IgD-negative memory B cell (primary cell): ENCODE results near the gene FMC1. TPM values are rescaled to one million over a fixed set of nuclear protein-coding genes. Genes with fewer than 3 reads are reported as not detected.

Source experiments
- H3K27ac Mint-ChIP-seq, 3 donors: one replicate each; pipeline ENCODE4 v1.8.0; 2020 to 2022; ENCODE audit warnings: mild to moderate bottlenecking in 3 of 3, mixed read lengths in 3 of 3, moderate library complexity in 1 of 3
- H3K27me3 Mint-ChIP-seq: one replicate; pipeline ENCODE4 v1.8.0; 2021; ENCODE audit warnings: mixed read lengths
- H3K36me3 Mint-ChIP-seq: one replicate; pipeline ENCODE4 v1.8.0; 2020; ENCODE audit warnings: mild to moderate bottlenecking, mixed read lengths
- H3K4me1 Mint-ChIP-seq, 3 donors: one replicate each; pipeline ENCODE4 v1.8.0; 2020 to 2022; ENCODE audit warnings: mixed read lengths in 3 of 3, mild to moderate bottlenecking in 1 of 3
- H3K4me3 Mint-ChIP-seq, 4 donors: one replicate each; pipeline ENCODE4 v1.8.0; 2020 to 2022; ENCODE audit warnings: mild to moderate bottlenecking in 4 of 4, mixed read lengths in 4 of 4, moderate library complexity in 3 of 4
- H3K9me3 Mint-ChIP-seq, 3 donors: one replicate each; pipeline ENCODE4 v1.8.0; 2020 to 2021; ENCODE audit warnings: mixed read lengths in 3 of 3, mild to moderate bottlenecking in 1 of 3
- polyA plus RNA-seq: library from polyadenylated mRNA; unstranded; fragments of 300-500 nt; fragmentation: Illumina TruSeq; gene quantifications from one replicate; pipeline ENCODE4 v1.2.3, GENCODE V29; 2021

The FMC1 gene
- polyA plus RNA-seq, 1 donor from 2014 or later = 61.6 TPM

DNA sequence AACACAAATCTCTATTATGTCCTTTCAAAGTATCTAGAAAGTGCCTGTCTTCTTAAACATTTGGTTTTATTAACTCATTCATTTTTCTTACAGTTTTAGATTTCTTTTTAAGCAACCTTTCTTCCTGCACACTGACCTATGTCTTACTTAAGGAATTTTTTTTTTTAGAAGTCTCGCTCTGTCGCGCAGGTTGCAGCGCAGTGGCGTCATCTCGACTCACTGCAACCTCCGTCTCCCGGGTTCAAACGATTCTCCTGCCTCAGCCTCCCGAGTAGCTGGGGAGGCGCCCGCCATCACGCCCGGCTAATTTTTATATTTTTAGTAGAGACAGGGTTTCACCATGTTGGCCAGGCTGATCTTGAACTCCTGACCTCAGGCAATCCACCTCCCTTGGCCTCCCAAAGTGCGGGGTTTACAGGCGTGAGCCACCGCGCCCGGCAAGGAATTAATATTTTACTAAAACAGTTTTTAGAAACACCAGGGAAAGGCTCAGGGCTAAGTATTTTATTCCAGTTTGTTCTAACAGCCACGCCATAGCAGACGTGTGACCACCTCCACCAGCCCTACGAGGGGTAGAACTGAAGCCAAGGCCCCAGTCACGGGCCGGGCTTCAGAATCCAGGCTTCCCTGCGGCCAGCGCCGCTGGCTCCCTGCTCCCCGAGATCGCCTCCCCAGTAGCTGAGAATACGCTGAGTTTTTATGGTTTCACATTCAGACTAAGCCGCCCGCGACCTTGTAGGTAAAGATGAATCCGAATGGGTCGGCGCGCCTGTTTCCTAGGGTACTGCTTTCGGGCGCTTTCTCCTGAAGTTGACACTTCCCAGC, 17.6 kb downstream of the FMC1 start:
- Mint-ChIP-seq H3K9me3 (no peaks in the 10 kb centered on the region), H3K4me3 (peak overlapping the region; percentile 96 to 100 (median 99)), H3K27ac (peak overlapping the region; percentile 95 to 99 (median 99)), H3K36me3 (no peaks in the 10 kb centered on the region), H3K4me1 (peaks cover 18 to 30% (median 26%) of the 10 kb centered on the region in 3 donors), H3K27me3 (no peaks in the 10 kb centered on the region)

DNA sequence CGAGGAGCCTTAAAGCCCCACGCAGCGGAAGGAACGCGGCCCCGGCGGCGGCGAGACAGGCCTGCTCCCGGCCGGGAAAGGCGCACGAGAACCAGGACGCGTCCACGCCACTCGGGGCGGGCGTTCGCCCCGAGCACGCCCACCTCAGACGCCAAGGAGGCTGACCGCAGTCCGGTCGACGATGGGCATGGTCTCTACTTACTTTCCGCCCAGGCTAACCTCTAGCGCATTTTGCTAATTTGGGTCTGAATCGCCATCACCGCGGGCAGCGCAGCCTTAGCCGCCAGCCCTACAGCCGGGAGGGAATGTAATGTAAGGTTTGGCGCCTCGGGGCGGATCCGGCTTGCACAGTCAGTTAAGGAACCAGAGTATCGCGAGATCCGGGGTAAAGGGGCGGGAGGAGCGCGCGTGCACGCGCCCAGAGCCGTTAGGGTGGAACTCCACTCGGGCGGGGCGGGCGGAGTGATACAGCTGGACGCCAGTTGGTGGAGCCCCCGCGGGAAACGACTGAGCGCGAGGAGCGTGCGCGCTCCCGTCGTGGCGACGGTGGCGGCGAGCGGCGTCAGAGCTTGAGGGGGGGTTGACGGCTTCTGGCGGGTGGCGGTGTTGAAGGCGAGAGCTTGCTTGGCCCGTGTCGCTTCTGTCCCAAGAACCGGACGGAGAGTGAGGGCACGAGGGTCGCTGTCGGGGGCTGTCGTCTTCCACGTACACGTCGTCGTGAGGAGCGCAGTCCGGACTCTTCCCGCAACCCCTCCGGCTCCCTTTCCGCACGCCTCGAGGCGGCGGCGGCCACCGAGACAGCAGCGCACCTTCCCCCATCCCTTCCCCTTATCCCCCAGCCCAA, 18.5 kb downstream of the FMC1 start, which contains the start of gene LUC7L2:
Gene LUC7L2, plus strand, starts transcription at position 529 of the 844 bp plus-strand sequence. CDS start 368 bp downstream, outside the sequence.
- Mint-ChIP-seq H3K27ac (peak within 1 kb of the TSS; percentile 95 to 99 (median 99)), H3K36me3 (no peaks in the 10 kb centered on the region), H3K27me3 (no peaks in the 10 kb centered on the region), H3K4me1 (peaks cover 18 to 34% (median 28%) of the 10 kb centered on the region in 3 donors), H3K4me3 (peak within 1 kb of the TSS; percentile 96 to 100 (median 99)), H3K9me3 (no peaks in the 10 kb centered on the region)

DNA sequence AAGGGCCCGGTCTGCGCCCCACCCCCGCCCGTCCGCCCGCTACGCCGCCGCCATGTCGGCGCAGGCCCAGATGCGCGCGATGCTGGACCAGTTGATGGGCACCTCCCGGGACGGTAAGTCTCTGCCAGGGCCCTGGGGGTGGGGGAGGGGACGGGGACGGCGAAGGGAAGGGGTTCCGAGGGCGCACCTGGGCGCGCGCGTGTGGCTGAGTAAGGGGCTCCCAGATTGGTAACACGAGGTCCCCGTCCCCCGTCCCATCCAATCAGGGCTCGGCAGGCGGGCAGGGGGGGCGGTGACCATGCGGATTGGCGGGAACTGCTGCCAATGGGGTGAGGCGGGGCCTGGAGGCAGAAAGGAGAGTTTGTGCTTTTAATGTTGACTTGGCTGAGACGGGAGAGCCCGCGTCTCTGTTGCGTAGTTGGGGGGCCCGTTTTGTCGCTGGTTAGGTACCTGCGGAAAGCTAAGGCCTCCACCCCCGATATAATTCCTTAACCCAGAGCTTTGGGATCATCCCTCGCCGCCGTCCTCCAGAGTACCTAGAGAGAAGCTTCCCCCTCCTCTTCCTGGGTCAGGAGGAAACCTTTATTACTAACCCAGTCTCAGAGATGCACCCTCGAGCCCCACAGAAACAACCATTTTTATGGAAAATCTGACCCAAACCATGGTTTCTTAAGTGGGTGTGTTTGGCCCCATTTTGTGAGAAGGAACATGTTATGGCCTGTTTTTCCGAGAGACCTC, 19.2 kb downstream of the FMC1 start:
- Mint-ChIP-seq H3K36me3 (no peaks in the 10 kb centered on the region), H3K9me3 (no peaks in the 10 kb centered on the region), H3K4me1 (peaks cover 26 to 39% (median 31%) of the 10 kb centered on the region in 3 donors)

DNA sequence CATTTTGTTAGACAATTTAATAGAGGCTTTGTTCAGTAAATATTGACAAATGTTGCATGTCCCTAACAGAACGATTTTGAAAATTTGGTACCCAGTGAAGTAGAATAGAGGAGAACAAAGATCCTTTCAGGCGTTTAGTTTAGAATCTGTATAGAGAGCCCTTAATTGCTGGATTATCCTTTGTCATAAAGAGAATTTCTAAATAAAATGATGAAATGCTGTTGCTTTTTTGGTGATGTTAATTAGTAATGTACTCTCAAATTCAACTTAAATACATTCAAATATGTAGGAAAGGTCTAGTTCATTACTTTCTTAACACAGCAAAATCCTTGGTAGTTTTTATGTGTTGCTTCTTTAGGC, 19.8 kb downstream of the FMC1 start:
- Mint-ChIP-seq H3K27ac (peak overlapping the region; percentile 95 to 99 (median 99)), H3K9me3 (no peaks in the 10 kb centered on the region), H3K4me1 (peaks cover 29 to 43% (median 35%) of the 10 kb centered on the region in 3 donors), H3K4me3 (peak overlapping the region; percentile 96 to 100 (median 99)), H3K36me3 (no peaks in the 10 kb centered on the region), H3K27me3 (no peaks in the 10 kb centered on the region)

More for the DNA sequence above, 19.2 kb downstream of the FMC1 start:
- Mint-ChIP-seq H3K27me3 (no peaks in the 10 kb centered on the region), H3K27ac (peak overlapping the region; percentile 95 to 99 (median 99)), H3K4me3 (peak overlapping the region; percentile 96 to 100 (median 99))

DNA sequence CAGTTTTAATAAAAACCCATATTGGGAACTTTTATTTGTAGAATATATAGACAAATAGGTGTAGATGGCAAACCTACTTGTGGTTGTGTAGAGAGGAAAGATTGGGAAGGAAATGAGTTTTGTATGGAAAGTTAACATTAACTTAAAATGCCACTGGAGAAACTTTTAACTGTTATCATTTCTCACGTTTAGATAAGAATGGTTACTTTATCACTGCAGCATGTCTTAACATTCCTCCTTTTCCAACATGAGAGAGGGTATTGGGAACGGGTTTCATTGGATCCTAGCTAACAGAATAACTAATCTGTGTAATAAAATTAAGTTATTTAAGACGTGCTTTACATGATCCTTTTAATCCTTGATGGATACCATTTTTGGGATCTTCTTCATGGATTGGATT, 20.4 kb downstream of the FMC1 start:
- H3K36me3 Mint-ChIP-seq = no peaks in the 10 kb centered on the region
- H3K27ac Mint-ChIP-seq = peak overlapping the region in 2 of 3 donors; percentile 22 to 43
- H3K27me3 Mint-ChIP-seq = no peaks in the 10 kb centered on the region
- peak overlapping the region; percentile 39 to 100 (median 71) for H3K4me3 Mint-ChIP-seq
- H3K9me3 Mint-ChIP-seq = no peaks in the 10 kb centered on the region
- H3K4me1 Mint-ChIP-seq = peaks cover 33 to 43% (median 39%) of the 10 kb centered on the region in 3 donors

DNA sequence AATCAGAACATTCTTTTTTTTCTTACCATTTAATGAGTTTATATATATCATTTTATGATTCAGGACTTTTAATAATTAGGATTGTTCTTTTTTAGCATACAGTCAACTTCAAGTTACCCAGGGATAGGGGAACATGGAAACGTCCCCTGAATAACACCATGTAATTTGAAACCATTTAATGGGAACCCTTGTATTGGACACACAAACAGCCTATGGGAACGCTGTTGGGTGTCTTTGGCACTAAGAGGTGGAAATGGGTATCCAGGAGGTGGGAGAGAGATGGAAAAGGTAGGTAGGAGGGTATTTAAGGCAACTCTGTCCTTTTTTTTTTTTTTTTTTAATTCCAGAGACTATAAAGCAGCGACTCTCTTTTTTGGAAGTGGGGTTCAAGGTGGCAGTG, 21.2 kb downstream of the FMC1 start:
- Mint-ChIP-seq H3K9me3 (no peaks in the 10 kb centered on the region), H3K4me3 (no peak overlapping the region), H3K27ac (no peak overlapping the region), H3K4me1 (peaks cover 36 to 42% (median 40%) of the 10 kb centered on the region in 3 donors), H3K36me3 (no peaks in the 10 kb centered on the region), H3K27me3 (no peaks in the 10 kb centered on the region)

DNA sequence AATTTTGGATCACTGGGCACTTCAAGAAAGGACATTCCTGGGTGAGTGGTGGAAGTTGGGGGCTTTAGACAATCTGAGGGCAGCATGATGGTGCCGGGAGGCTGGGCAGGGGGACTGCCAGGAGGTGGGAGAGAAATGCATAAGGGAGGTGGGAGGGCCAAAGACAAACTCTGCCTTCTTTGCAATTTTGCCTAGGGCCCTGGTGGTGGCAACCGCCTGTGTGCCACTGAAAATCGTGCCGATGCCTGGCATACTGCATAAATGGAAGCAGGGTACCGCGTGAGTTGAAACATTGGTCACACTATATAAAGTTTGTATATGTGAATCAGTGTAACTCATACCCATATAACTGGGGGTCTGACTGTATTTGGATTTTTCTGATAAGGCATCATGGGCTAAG, 21.8 kb downstream of the FMC1 start:
- Mint-ChIP-seq H3K36me3 (peaks cover 2% of the 10 kb centered on the region), H3K9me3 (no peaks in the 10 kb centered on the region), H3K4me1 (peaks cover 42 to 46% (median 42%) of the 10 kb centered on the region in 3 donors), H3K4me3 (peak overlapping the region in 3 of 4 donors; percentile 27 to 67 (median 63)), H3K27ac (no peak overlapping the region), H3K27me3 (no peaks in the 10 kb centered on the region)

DNA sequence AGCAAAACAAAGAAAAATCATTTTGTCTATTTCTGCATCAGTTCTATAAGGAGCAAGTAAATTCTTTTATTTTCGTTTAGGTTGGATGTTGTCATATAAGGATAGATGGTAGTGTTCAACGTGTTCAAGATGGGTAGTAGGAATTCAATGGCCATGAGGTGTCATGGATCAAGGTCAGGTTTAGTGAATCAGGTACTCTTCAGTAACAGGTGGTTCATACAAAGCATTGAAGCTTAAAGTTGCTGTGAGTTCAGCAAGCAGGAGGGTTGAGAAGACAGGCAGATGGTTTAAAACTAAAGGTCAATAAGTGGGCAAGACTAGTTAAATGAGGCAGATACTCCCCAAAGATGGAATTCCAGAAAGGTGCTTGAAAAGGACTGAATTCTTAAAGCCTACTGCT, 24.2 kb downstream of the FMC1 start:
- Mint-ChIP-seq H3K4me3 (peak overlapping the region in 1 of 4 donors; percentile 0), H3K9me3 (no peaks in the 10 kb centered on the region), H3K36me3 (peaks cover 2% of the 10 kb centered on the region), H3K27ac (no peak overlapping the region), H3K4me1 (peaks cover 48 to 55% (median 51%) of the 10 kb centered on the region in 3 donors), H3K27me3 (no peaks in the 10 kb centered on the region)

DNA sequence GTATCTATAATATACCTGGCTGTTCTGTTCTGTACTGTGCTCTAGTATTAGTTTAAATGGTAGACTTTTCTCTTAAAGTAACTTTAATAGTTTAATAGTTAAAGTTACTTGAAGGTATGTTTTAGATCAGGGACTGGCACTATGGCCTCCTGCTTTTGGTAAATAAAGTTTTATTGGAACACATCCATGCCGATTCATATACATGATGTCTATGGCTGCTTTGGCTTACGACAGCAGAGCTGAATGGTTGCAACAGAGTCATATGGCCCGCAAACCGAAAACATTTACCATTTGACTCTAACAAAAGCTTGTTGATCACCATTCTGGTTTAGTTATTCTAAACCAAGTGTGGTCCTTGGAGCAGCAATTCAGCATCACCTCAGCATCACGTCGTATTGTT, 25.3 kb downstream of the FMC1 start:
- Mint-ChIP-seq H3K36me3 (peaks cover 2% of the 10 kb centered on the region), H3K4me3 (no peak overlapping the region), H3K27ac (no peak overlapping the region), H3K27me3 (no peaks in the 10 kb centered on the region), H3K9me3 (no peaks in the 10 kb centered on the region), H3K4me1 (peaks cover 45 to 58% (median 55%) of the 10 kb centered on the region in 3 donors)

DNA sequence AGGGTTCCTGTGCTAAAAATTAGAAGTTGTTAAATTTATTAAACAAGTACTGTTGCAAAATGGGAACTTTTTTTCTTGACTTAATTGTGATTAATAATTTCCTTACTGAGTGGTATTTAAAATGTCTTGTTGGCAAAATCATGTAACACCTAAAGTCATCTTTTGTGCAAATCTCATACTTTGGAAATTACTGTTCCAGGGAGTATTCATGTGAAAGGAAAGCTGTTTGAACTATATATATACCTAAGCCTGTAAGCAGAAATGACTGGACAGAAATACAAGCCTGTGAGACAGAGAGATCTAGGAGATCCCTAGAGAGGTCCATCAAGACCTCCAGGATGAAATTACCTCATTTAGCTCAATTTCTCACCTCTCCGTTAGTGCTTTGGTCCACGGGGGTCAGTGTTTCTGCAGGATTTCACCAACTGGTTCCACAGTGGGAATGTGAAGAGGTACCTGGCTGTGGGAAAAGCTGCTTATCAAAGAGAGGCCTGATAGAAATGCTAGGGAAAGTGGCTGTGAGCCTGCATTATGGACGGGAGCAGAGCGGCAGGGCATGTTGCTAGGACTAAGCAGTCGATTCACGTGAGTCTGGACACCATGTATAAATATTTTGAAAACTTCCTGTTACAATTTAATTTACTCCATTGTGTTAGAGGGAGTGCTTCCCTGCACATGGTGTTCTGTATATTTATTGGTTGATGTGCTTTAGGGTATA, 26.5 kb downstream of the FMC1 start:
- Mint-ChIP-seq H3K27me3 (no peaks in the 10 kb centered on the region), H3K4me1 (peaks cover 37 to 60% (median 58%) of the 10 kb centered on the region in 3 donors), H3K27ac (peak overlapping the region in 1 of 3 donors; percentile 75), H3K4me3 (peak overlapping the region in 2 of 4 donors; percentile 38 to 57), H3K9me3 (no peaks in the 10 kb centered on the region), H3K36me3 (peaks cover 2% of the 10 kb centered on the region)

DNA sequence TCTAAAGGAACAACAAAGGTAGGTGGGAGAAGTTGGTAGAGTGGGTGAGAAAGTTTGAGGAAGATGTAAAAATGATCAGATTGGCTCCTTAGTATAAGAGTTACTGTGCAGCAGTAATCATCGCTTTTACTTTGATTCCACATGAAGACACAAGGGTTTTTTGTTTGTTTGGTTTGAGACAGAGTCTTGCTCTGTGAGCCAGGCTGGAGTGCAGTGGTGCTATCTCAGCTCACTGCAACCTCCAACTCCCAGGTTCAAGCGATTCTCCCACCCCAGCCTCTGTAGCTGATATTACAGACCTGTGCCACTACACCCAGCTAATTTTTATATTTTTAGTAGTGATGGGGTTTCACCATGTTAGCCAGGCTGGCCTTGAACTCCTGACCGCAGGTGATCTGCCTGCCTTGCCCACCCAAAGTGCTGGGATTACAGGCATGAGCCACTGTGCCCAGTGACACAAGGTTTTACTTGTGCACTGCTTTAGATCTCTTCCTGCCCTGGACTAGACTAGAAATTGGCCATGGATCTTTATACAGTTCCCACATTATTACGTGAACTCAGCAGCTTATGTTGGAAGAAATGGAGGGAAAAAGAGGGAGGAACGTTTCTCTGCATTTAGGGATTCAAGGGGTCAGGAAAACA, 29.3 kb downstream of the FMC1 start:
- Mint-ChIP-seq H3K4me1 (peaks cover 23 to 47% (median 46%) of the 10 kb centered on the region in 3 donors), H3K4me3 (peak overlapping the region in 1 of 4 donors; percentile 58)

DNA sequence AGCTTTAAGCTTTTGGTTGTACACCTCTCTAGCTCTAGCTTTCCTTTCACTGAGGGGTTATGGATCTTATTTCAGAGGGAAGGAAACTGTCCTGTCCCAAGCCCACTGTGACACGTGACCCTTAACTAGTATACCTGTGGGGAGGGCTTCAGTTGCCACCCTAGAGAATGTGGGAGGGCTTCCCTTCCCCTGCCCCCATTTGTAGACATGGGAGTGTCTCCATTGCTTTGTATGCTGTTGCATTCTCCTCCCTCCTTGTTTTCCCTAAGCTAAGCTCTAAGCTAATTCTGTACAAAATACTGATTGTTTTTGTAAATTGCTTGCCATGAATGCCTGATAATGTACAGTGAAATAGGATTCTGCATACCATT, 29.8 kb downstream of the FMC1 start:
- peaks cover 2% of the 10 kb centered on the region for H3K36me3 Mint-ChIP-seq
- H3K27me3 Mint-ChIP-seq = no peaks in the 10 kb centered on the region
- H3K27ac Mint-ChIP-seq = no peak overlapping the region
- no peak overlapping the region for H3K4me3 Mint-ChIP-seq
- H3K9me3 Mint-ChIP-seq = no peaks in the 10 kb centered on the region
- peaks cover 19 to 48% (median 42%) of the 10 kb centered on the region in 3 donors for H3K4me1 Mint-ChIP-seq

More for the DNA sequence above, 29.3 kb downstream of the FMC1 start:
- no peaks in the 10 kb centered on the region for H3K27me3 Mint-ChIP-seq
- no peak overlapping the region for H3K27ac Mint-ChIP-seq
- no peaks in the 10 kb centered on the region for H3K9me3 Mint-ChIP-seq
- H3K36me3 Mint-ChIP-seq = peaks cover 2% of the 10 kb centered on the region

DNA sequence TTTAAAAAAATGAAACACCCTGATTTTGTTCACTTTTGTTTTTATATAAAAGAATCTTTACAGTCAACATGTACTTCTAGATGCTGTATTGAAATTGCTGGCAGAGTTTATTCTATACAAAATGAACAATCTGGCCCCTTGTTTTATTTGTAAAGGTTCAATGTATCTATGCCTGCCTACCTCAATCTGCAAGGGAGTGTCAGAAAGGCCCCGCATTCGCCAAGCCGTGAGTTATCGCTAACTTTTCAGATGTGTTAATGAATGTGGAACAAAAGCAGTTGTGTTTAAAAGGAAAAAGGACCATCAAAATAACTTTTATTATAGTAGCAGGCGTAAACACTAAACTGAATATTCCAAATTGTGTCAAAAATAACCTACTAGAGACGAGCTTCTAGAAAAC, 33.1 kb downstream of the FMC1 start:
- H3K27me3 Mint-ChIP-seq = no peaks in the 10 kb centered on the region
- no peaks in the 10 kb centered on the region for H3K36me3 Mint-ChIP-seq
- H3K27ac Mint-ChIP-seq = peak overlapping the region in 2 of 3 donors; percentile 51 to 87
- H3K4me1 Mint-ChIP-seq = peaks cover 15 to 35% (median 28%) of the 10 kb centered on the region in 3 donors
- no peak overlapping the region for H3K4me3 Mint-ChIP-seq
- H3K9me3 Mint-ChIP-seq = no peaks in the 10 kb centered on the region
